ENCODE data around the gene LTA. TPM values are rescaled to one million over a fixed set of nuclear protein-coding genes. Genes with fewer than 3 reads are reported as not detected.
A peak's percentile ranks its signal among the peaks of the same experiment; 100 is the strongest.

Gene LTA
- total and polyA plus RNA-seq, 2 donors (not counting 3 experiments of a cell fraction or from before 2014, with no cell fraction given) = 0.46 TPM; not detected in 1

GRCh38 chr6:31540640-31541039 is 31.4 kb upstream of the LTA start:
- POLR2A ChIA-PET = interaction anchor here (0.9 kb wide), 1 partner anchor 13 kb away, joined by 4 read pairs; the partner anchor contains the start of gene MCCD1
- Histone ChIP-seq H3K36me3 (ENCODE audit: control insufficient read depth in 2 of 2, extremely low read depth in 1 of 2, insufficient read depth in 2 of 2, low read length in 2 of 2) (peaks cover 22 to 36% of the 10 kb centered on the region in 2 experiments), H3K27ac (ENCODE audit: insufficient read depth, low read depth, low read length) (peak overlapping the region; percentile 85), H3K9ac (replicated peaks; ENCODE audit: extremely low read depth, insufficient read depth, low read length) (peak overlapping the region; percentile 98), H3K4me2 (ENCODE audit: insufficient read depth, low read length) (peak overlapping the region; percentile 92), H4K20me1 (replicated peaks; ENCODE audit: control insufficient read depth, extremely low read depth, insufficient read depth, low read length) (peaks cover 7% of the 10 kb centered on the region), H3K79me2 (ENCODE audit: control insufficient read depth, insufficient read depth, low read length) (peaks cover 59% of the 10 kb centered on the region), H3K9me3 (replicated peaks; ENCODE audit: control insufficient read depth, insufficient read depth, low read length) (no peaks in the 10 kb centered on the region), H3K9me1 (replicated peaks; ENCODE audit: control insufficient read depth, extremely low read depth, insufficient read depth, low read length) (no peaks in the 10 kb centered on the region), H2AFZ (ENCODE audit: low read depth, low read length) (no peak overlapping the region), H3K4me1 (ENCODE audit: control insufficient read depth, extremely low read depth, insufficient read depth, low read length) (peaks cover 27% of the 10 kb centered on the region), H3K4me3 (replicated peaks in 1 of 3; ENCODE audit: insufficient read depth in 1 of 3, low read depth in 1 of 3, low read length in 3 of 3) (peak overlapping the region; percentile 59 to 95 (median 80)), H3K27me3 (ENCODE audit: control insufficient read depth in 2 of 2, insufficient read depth in 2 of 2, low read length in 2 of 2) (no peaks in the 10 kb centered on the region)
- no TSS peak for BruUV-seq (replicated peaks)
- no peak for TF ChIP-seq GATA2 (IDR thresholded peaks at IDR 0.05; ENCODE audit: insufficient read depth, insufficient read length, low read depth, low read length)
- TF ChIP-seq POLR2AphosphoS5 (IDR thresholded peaks at IDR 0.05; ENCODE audit: insufficient read depth, low read depth, low read length) = no peak
- TF ChIP-seq MYC (IDR thresholded peaks at IDR 0.05; ENCODE audit: low read depth, low read length) = no peak
- no peak for TF ChIP-seq CTCF (IDR thresholded peaks at IDR 0.05; ENCODE audit: extremely low read depth in 1 of 2, insufficient read depth in 1 of 2, low read depth in 1 of 2, low read length in 2 of 2)
- TF ChIP-seq EZH2 (IDR thresholded peaks at IDR 0.05; ENCODE audit: borderline replicate concordance, low read depth, low read length, severe bottlenecking) = no peak
- TF ChIP-seq, protein P1, sequence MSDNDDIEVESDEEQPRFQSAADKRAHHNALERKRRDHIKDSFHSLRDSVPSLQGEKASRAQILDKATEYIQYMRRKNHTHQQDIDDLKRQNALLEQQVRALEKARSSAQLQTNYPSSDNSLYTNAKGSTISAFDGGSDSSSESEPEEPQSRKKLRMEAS (IDR thresholded peaks at IDR 0.05; ENCODE audit: insufficient read depth, insufficient read length) = no peak
- TF ChIP-seq JUN (IDR thresholded peaks at IDR 0.05; ENCODE audit: borderline replicate concordance, insufficient read depth, insufficient read length, low read depth) = no peak
- TF ChIP-seq POLR2A (IDR thresholded peaks at IDR 0.05; ENCODE audit: low read depth, low read length) = no peak
- TF ChIP-seq FOS (IDR thresholded peaks at IDR 0.05; ENCODE audit: borderline replicate concordance, insufficient read depth, low read length) = no peak
- FAIRE-seq (no peak), DNase-seq (ENCODE audit: low read depth, low spot score) (no peak)
- CTCF ChIA-PET = interaction anchor here (1.1 to 3.5 kb wide), 5 partner anchors 10 to 82 kb away, joined by 3 to 21 read pairs (median 13); no protein-coding TSS in a partner anchor
- intact Hi-C loops (cut with micrococcal nuclease) (loop anchor here (10.0 kb wide), 1 partner anchor 194 kb away; the partner anchor contains the start of gene CLIC1), dilution Hi-C loops (cut with MboI; ENCODE audit: extremely low pct_ligation_motif_present, low sequenced_read_pairs) (no loop called here)
